Natural killer cell (primary cell): ENCODE results near the gene VIPR2. TPM values are rescaled to one million over a fixed set of nuclear protein-coding genes. Genes with fewer than 3 reads are reported as not detected.

Source experiments
- ATAC-seq, 3 donors: fragments of 150-1000 bp in 2 of 3; fragments of 200-7000 bp in 1 of 3; cut with Tn5 transposase; 1 replicate in 1 of 3; 2 replicates in 2 of 3; pipeline ENCODE4 v1.10.0; 2021; ENCODE audit warnings: mild to moderate bottlenecking in 2 of 3, moderate library complexity in 2 of 3
- DNase-seq, 2 donors: peaks; one replicate each; pipeline versions ENCODE4 v3.0.0 to v3.0.0-alpha.2; 2013 to 2021; ENCODE audit warnings: mixed read lengths in 1 of 2
- H3K27ac ChIP-seq: one replicate; pipeline ENCODE4 v1.5.1; 2013; ENCODE audit warnings: mild to moderate bottlenecking, low read length
- H3K27me3 ChIP-seq: one replicate; pipeline ENCODE4 v1.6.1; 2013; ENCODE audit warnings: low read length; ENCODE audit not compliant: control insufficient read depth, insufficient read depth
- H3K36me3 ChIP-seq: one replicate; pipeline ENCODE4 v1.6.1; 2013; ENCODE audit warnings: low read length; ENCODE audit not compliant: control insufficient read depth, insufficient read depth
- H3K4me1 ChIP-seq: one replicate; pipeline ENCODE4 v1.6.1; 2013; ENCODE audit warnings: low read length; ENCODE audit not compliant: control insufficient read depth, insufficient read depth
- H3K4me3 ChIP-seq: one replicate; pipeline ENCODE4 v1.5.1; 2013; ENCODE audit warnings: low read length
- H3K9me3 ChIP-seq: one replicate; pipeline ENCODE4 v1.6.1; 2013; ENCODE audit warnings: low read length; ENCODE audit not compliant: control insufficient read depth, insufficient read depth
- H3K27ac Mint-ChIP-seq, 2 donors: one replicate each; pipeline ENCODE4 v1.8.0; 2022; ENCODE audit warnings: mild to moderate bottlenecking in 2 of 2, mixed read lengths in 2 of 2, moderate library complexity in 1 of 2
- H3K27me3 Mint-ChIP-seq, 2 donors: one replicate each; pipeline ENCODE4 v1.8.0; 2022; ENCODE audit warnings: low read depth in 2 of 2, mixed read lengths in 2 of 2
- H3K36me3 Mint-ChIP-seq: one replicate; pipeline ENCODE4 v1.8.0; 2022; ENCODE audit warnings: mixed read lengths
- H3K4me1 Mint-ChIP-seq, 2 donors: one replicate each; pipeline ENCODE4 v1.8.0; 2022; ENCODE audit warnings: mixed read lengths in 2 of 2
- H3K4me3 Mint-ChIP-seq: one replicate; pipeline ENCODE4 v1.8.0; 2022; ENCODE audit warnings: mild to moderate bottlenecking, moderate library complexity, mixed read lengths
- H3K9me3 Mint-ChIP-seq, 2 donors: one replicate each; pipeline ENCODE4 v1.8.0; 2022; ENCODE audit warnings: mixed read lengths in 2 of 2
- WGBS: methylation state at CpG from one replicate; pipeline ENCODE4 v1.1.7; 2013; ENCODE audit warnings: missing lambda C conversion rate; ENCODE audit not compliant: insufficient coverage; 5-methylcytosine and 5-hydroxymethylcytosine counted together
- intact Hi-C: fragments of 100-400 bp; cut with micrococcal nuclease; formaldehyde crosslinking; loops from one replicate; pipeline ENCODE4 v1.14.2; 2022
- total RNA-seq, 4 donors: library from RNA; stranded (reverse); fragments of 120-200 nt in 1 of 4; gene quantifications; one replicate each; pipeline versions ENCODE4 v1.2.3 to v1.2.4, GENCODE V29; 2013 to 2022
- TF ChIP-seq, protein P1 (sequence below): fragments of 200-600 bp; IDR thresholded peaks from one replicate; pipeline ENCODE4 v1.8.0; 2022; ENCODE audit warnings: antibody characterized with exemption

The VIPR2 gene
- total RNA-seq, 3 donors from 2014 or later (not counting 1 experiment from before 2014, with no cell fraction given) = 2.2 to 4.9 (median 4.7) TPM

DNA sequence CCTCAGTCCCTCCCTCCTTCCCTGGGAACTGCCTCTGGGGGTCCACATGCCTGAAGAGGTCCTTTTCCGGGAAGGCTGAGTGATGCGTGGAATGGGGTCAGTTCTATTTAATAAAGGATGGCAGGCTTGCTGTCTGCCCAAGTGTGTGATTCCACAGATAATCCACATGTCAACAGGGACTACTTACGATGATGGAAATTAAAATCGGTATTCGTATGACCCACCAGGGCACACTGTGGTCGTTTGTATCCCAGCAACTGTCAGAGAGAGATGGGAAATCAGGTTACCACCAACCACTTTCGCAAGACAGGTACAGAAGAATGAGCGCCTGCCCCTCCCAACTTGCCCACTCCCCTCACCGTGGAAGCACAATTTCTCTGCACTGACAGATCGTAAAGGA, 110.3 kb downstream of the VIPR2 start:
- ATAC-seq = no peak
- Histone ChIP-seq H3K4me1 (peaks cover 20% of the 10 kb centered on the region), H3K27ac (no peak overlapping the region), H3K27me3 (peaks cover 8% of the 10 kb centered on the region), H3K9me3 (no peaks in the 10 kb centered on the region), H3K36me3 (no peaks in the 10 kb centered on the region), H3K4me3 (no peak overlapping the region)
- Mint-ChIP-seq H3K36me3 (no peaks in the 10 kb centered on the region), H3K27me3 (peaks cover 8 to 16% of the 10 kb centered on the region in 2 donors), H3K9me3 (no peaks in the 10 kb centered on the region), H3K27ac (no peak overlapping the region), H3K4me1 (peaks cover 9 to 10% of the 10 kb centered on the region in 2 donors), H3K4me3 (no peak overlapping the region)
- WGBS = 84% methylated on average over 9 of the region's 10 CpGs
- TF ChIP-seq, protein P1, sequence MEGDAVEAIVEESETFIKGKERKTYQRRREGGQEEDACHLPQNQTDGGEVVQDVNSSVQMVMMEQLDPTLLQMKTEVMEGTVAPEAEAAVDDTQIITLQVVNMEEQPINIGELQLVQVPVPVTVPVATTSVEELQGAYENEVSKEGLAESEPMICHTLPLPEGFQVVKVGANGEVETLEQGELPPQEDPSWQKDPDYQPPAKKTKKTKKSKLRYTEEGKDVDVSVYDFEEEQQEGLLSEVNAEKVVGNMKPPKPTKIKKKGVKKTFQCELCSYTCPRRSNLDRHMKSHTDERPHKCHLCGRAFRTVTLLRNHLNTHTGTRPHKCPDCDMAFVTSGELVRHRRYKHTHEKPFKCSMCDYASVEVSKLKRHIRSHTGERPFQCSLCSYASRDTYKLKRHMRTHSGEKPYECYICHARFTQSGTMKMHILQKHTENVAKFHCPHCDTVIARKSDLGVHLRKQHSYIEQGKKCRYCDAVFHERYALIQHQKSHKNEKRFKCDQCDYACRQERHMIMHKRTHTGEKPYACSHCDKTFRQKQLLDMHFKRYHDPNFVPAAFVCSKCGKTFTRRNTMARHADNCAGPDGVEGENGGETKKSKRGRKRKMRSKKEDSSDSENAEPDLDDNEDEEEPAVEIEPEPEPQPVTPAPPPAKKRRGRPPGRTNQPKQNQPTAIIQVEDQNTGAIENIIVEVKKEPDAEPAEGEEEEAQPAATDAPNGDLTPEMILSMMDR = no peak
- intact Hi-C loops = no loop called here
- no peak for DNase-seq

DNA sequence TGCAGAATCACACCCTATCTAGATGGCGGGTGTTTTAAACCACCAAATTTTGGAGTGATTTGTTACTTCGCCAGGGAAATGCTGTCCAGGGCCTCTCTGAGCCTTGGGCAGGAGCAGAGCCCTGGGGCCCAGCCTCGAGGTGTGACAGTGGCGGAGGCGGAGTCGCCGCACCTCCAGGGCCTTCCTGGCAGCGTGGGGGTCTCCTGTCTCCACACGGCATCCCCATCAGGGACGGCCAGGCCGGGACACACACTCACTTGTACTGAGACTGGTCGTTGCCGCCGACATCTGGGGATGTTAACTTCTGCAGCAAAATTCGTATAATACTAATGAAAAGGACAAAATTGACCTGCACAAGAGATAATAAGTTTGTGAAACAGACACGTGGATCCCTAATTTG, 110.7 kb downstream of the VIPR2 start:
- H3K27me3 Mint-ChIP-seq = peaks cover 8 to 16% of the 10 kb centered on the region in 2 donors
- Histone ChIP-seq H3K27me3 (peaks cover 10% of the 10 kb centered on the region), H3K9me3 (no peaks in the 10 kb centered on the region), H3K27ac (no peak overlapping the region), H3K36me3 (no peaks in the 10 kb centered on the region), H3K4me1 (peaks cover 20% of the 10 kb centered on the region), H3K4me3 (no peak overlapping the region)
- intact Hi-C loops = no loop called here
- peaks cover 9 to 10% of the 10 kb centered on the region in 2 donors for H3K4me1 Mint-ChIP-seq
- H3K9me3 Mint-ChIP-seq = no peaks in the 10 kb centered on the region
- H3K4me3 Mint-ChIP-seq = no peak overlapping the region
- H3K27ac Mint-ChIP-seq = no peak overlapping the region
- DNase-seq = no peak
- no peaks in the 10 kb centered on the region for H3K36me3 Mint-ChIP-seq
- WGBS = 86% methylated on average over 16 of the region's 16 CpGs
- TF ChIP-seq, protein P1 = no peak
- no peak for ATAC-seq

DNA sequence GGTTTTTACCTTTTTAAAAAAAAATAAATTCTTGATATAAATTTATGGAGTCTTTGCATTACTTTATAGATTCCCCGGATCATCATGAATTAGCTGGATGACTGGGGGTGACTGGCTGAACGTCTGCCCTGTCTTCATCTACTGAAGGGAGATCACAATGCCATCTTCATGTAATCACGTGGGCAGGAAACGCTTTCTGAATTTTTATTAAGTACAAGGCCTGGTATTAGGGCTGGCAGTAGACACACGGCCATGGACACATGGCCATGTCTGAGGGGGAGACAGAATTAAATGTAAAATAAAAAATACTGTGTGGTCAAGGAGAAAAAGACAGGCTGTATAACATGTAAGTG, 111.2 kb downstream of the VIPR2 start:
- no peaks in the 10 kb centered on the region for H3K36me3 Mint-ChIP-seq
- no peak for ATAC-seq

More for the DNA sequence above, 111.2 kb downstream of the VIPR2 start:
- H3K4me1 Mint-ChIP-seq = peaks cover 9 to 10% of the 10 kb centered on the region in 2 donors
- H3K27ac Mint-ChIP-seq = no peak overlapping the region
- H3K4me3 Mint-ChIP-seq = no peak overlapping the region
- H3K27me3 Mint-ChIP-seq = peaks cover 10 to 16% of the 10 kb centered on the region in 2 donors
- TF ChIP-seq, protein P1 = no peak
- Histone ChIP-seq H3K4me1 (peaks cover 20% of the 10 kb centered on the region), H3K36me3 (no peaks in the 10 kb centered on the region), H3K27ac (no peak overlapping the region), H3K4me3 (no peak overlapping the region), H3K9me3 (no peaks in the 10 kb centered on the region), H3K27me3 (peaks cover 10% of the 10 kb centered on the region)
- DNase-seq = no peak
- WGBS = 83% methylated on average over 5 of the region's 5 CpGs
- H3K9me3 Mint-ChIP-seq = no peaks in the 10 kb centered on the region
- intact Hi-C loops = no loop called here
